Measurements from ENCODE around the gene TMEM108. TPM values are rescaled to one million over a fixed set of nuclear protein-coding genes. Genes with fewer than 3 reads are reported as not detected.

TMEM108 gene
- total and polyA plus RNA-seq, 2 experiments from 2014 or later = 7.4 to 15.3 TPM

DNA sequence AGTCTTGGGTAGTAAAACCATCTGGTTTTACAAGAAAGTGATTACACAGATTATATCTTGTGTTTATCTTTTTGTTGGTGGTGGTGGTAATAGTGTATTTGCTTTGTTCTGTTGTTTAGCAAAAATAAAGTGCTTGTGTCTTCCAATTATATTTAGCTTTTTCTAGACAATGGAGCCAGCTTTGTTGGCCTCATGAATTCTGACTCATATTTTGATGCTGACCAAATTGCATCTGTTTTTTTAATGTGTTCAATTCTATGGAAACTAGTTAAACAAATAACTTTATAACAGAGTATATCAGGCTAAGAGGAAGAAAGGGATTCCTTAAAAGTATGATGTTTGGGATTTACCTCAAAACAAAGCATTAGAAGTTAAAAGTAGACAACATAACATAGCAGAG lies 292.3 kb downstream of the TMEM108 start:
- Histone ChIP-seq H3K4me2 (0 out of 2 replicates have a peak overlapping the region, but pooled peaks have one; percentile 0), H3K79me2 (replicated peaks; ENCODE audit: insufficient read depth) (no peaks in the 10 kb centered on the region), H3K27ac (ENCODE audit: low read depth) (no peak overlapping the region), H3K9me2 (ENCODE audit: insufficient read depth) (no peaks in the 10 kb centered on the region), H2AFZ (no peak overlapping the region), H3F3A (replicated peaks; ENCODE audit: low read depth) (no peaks in the 10 kb centered on the region), H3K4me3 (no peak overlapping the region), H3K27me3 (ENCODE audit: insufficient read depth) (no peaks in the 10 kb centered on the region), H3K36me3 (ENCODE audit: insufficient read depth) (no peaks in the 10 kb centered on the region), H4K20me1 (replicated peaks; ENCODE audit: insufficient read depth) (no peaks in the 10 kb centered on the region), H3K4me1 (ENCODE audit: insufficient read depth) (peaks cover 12% of the 10 kb centered on the region)
- ATAC-seq (no peak), DNase-seq (ENCODE audit: low spot score) (no peak)
- Mint-ChIP-seq H3K4me3 (no peak overlapping the region), H3K9me3 (no peaks in the 10 kb centered on the region), H3K36me3 (ENCODE audit: low read depth) (no peaks in the 10 kb centered on the region), H3K27ac (no peak overlapping the region), H3K27me3 (ENCODE audit: insufficient read depth, low read depth, poor library complexity) (no peaks in the 10 kb centered on the region), H3K4me1 (peaks cover 34% of the 10 kb centered on the region; the same call in 2 of the 3 replicates)
- TF ChIP-seq, protein P1, sequence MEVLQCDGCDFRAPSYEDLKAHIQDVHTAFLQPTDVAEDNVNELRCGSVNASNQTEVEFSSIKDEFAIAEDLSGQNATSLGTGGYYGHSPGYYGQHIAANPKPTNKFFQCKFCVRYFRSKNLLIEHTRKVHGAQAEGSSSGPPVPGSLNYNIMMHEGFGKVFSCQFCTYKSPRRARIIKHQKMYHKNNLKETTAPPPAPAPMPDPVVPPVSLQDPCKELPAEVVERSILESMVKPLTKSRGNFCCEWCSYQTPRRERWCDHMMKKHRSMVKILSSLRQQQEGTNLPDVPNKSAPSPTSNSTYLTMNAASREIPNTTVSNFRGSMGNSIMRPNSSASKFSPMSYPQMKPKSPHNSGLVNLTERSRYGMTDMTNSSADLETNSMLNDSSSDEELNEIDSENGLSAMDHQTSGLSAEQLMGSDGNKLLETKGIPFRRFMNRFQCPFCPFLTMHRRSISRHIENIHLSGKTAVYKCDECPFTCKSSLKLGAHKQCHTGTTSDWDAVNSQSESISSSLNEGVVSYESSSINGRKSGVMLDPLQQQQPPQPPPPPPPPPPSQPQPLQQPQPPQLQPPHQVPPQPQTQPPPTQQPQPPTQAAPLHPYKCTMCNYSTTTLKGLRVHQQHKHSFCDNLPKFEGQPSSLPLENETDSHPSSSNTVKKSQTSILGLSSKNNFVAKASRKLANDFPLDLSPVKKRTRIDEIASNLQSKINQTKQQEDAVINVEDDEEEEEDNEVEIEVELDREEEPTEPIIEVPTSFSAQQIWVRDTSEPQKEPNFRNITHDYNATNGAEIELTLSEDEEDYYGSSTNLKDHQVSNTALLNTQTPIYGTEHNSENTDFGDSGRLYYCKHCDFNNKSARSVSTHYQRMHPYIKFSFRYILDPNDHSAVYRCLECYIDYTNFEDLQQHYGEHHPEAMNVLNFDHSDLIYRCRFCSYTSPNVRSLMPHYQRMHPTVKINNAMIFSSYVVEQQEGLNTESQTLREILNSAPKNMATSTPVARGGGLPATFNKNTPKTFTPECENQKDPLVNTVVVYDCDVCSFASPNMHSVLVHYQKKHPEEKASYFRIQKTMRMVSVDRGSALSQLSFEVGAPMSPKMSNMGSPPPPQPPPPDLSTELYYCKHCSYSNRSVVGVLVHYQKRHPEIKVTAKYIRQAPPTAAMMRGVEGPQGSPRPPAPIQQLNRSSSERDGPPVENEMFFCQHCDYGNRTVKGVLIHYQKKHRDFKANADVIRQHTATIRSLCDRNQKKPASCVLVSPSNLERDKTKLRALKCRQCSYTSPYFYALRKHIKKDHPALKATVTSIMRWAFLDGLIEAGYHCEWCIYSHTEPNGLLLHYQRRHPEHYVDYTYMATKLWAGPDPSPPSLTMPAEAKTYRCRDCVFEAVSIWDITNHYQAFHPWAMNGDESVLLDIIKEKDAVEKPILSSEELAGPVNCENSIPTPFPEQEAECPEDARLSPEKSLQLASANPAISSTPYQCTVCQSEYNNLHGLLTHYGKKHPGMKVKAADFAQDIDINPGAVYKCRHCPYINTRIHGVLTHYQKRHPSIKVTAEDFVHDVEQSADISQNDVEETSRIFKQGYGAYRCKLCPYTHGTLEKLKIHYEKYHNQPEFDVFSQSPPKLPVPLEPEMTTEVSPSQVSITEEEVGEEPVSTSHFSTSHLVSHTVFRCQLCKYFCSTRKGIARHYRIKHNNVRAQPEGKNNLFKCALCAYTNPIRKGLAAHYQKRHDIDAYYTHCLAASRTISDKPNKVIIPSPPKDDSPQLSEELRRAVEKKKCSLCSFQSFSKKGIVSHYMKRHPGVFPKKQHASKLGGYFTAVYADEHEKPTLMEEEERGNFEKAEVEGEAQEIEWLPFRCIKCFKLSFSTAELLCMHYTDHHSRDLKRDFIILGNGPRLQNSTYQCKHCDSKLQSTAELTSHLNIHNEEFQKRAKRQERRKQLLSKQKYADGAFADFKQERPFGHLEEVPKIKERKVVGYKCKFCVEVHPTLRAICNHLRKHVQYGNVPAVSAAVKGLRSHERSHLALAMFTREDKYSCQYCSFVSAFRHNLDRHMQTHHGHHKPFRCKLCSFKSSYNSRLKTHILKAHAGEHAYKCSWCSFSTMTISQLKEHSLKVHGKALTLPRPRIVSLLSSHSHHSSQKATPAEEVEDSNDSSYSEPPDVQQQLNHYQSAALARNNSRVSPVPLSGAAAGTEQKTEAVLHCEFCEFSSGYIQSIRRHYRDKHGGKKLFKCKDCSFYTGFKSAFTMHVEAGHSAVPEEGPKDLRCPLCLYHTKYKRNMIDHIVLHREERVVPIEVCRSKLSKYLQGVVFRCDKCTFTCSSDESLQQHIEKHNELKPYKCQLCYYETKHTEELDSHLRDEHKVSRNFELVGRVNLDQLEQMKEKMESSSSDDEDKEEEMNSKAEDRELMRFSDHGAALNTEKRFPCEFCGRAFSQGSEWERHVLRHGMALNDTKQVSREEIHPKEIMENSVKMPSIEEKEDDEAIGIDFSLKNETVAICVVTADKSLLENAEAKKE (CRISPR knock-in tag; IDR thresholded peaks at IDR 0.05) = no peak
- no peak for TF ChIP-seq STAT1 (IDR thresholded peaks at IDR 0.05; ENCODE audit: unreplicated experiment)
- TF ChIP-seq, protein P2, sequence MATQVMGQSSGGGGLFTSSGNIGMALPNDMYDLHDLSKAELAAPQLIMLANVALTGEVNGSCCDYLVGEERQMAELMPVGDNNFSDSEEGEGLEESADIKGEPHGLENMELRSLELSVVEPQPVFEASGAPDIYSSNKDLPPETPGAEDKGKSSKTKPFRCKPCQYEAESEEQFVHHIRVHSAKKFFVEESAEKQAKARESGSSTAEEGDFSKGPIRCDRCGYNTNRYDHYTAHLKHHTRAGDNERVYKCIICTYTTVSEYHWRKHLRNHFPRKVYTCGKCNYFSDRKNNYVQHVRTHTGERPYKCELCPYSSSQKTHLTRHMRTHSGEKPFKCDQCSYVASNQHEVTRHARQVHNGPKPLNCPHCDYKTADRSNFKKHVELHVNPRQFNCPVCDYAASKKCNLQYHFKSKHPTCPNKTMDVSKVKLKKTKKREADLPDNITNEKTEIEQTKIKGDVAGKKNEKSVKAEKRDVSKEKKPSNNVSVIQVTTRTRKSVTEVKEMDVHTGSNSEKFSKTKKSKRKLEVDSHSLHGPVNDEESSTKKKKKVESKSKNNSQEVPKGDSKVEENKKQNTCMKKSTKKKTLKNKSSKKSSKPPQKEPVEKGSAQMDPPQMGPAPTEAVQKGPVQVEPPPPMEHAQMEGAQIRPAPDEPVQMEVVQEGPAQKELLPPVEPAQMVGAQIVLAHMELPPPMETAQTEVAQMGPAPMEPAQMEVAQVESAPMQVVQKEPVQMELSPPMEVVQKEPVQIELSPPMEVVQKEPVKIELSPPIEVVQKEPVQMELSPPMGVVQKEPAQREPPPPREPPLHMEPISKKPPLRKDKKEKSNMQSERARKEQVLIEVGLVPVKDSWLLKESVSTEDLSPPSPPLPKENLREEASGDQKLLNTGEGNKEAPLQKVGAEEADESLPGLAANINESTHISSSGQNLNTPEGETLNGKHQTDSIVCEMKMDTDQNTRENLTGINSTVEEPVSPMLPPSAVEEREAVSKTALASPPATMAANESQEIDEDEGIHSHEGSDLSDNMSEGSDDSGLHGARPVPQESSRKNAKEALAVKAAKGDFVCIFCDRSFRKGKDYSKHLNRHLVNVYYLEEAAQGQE (IDR thresholded peaks at IDR 0.05; ENCODE audit: unreplicated experiment) = no peak
- TF ChIP-seq, protein P3, sequence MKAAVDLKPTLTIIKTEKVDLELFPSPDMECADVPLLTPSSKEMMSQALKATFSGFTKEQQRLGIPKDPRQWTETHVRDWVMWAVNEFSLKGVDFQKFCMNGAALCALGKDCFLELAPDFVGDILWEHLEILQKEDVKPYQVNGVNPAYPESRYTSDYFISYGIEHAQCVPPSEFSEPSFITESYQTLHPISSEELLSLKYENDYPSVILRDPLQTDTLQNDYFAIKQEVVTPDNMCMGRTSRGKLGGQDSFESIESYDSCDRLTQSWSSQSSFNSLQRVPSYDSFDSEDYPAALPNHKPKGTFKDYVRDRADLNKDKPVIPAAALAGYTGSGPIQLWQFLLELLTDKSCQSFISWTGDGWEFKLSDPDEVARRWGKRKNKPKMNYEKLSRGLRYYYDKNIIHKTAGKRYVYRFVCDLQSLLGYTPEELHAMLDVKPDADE (IDR thresholded peaks at IDR 0.05) = no peak
- TF ChIP-seq ZNF331 (CRISPR knock-in tag; IDR thresholded peaks at IDR 0.05; ENCODE audit: low read depth) = no peak
- TF ChIP-seq POLR2AphosphoS5 (IDR thresholded peaks at IDR 0.05; ENCODE audit: low read depth) = no peak
- no peak for TF ChIP-seq NANOG (IDR thresholded peaks at IDR 0.05; ENCODE audit: borderline replicate concordance)
- TF ChIP-seq EZH2 (IDR thresholded peaks at IDR 0.05; ENCODE audit: low read depth, unreplicated experiment) = no peak
- no peak for TF ChIP-seq JUNB (IDR thresholded peaks at IDR 0.05; ENCODE audit: unreplicated experiment)
- no peak for TF ChIP-seq ZNF114 (CRISPR knock-in tag; IDR thresholded peaks at IDR 0.05)
- no peak for TF ChIP-seq CREB1 (CRISPR knock-in tag; IDR thresholded peaks at IDR 0.05; ENCODE audit: low read depth)
- TF ChIP-seq EZH2phosphoT487 (IDR thresholded peaks at IDR 0.05; ENCODE audit: unreplicated experiment) = no peak
- TF ChIP-seq, protein P4, sequence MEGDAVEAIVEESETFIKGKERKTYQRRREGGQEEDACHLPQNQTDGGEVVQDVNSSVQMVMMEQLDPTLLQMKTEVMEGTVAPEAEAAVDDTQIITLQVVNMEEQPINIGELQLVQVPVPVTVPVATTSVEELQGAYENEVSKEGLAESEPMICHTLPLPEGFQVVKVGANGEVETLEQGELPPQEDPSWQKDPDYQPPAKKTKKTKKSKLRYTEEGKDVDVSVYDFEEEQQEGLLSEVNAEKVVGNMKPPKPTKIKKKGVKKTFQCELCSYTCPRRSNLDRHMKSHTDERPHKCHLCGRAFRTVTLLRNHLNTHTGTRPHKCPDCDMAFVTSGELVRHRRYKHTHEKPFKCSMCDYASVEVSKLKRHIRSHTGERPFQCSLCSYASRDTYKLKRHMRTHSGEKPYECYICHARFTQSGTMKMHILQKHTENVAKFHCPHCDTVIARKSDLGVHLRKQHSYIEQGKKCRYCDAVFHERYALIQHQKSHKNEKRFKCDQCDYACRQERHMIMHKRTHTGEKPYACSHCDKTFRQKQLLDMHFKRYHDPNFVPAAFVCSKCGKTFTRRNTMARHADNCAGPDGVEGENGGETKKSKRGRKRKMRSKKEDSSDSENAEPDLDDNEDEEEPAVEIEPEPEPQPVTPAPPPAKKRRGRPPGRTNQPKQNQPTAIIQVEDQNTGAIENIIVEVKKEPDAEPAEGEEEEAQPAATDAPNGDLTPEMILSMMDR (conservative IDR thresholded peaks at IDR 0.05; ENCODE audit: low read depth in 2 of 2) = no peak
